PFSK-1 (cell line): ENCODE data around the gene PPCDC.

ENCODE experiments used
- POLR2AphosphoS5 ChIP-seq: IDR thresholded peaks from 2 replicates; pipeline ENCODE4 v1.6.1; 2012; ENCODE audit warnings: low read depth, mild to moderate bottlenecking, control low read depth, low read length, moderate library complexity
- SIN3A ChIP-seq: IDR thresholded peaks from 2 replicates; pipeline ENCODE4 v1.6.1; 2012; ENCODE audit warnings: mild to moderate bottlenecking, low read length, moderate library complexity, borderline replicate concordance; ENCODE audit not compliant: insufficient read depth
- TAF1 ChIP-seq: IDR thresholded peaks from 2 replicates; pipeline ENCODE4 v1.6.1; 2012; ENCODE audit warnings: low read length, control low read depth, borderline replicate concordance; ENCODE audit not compliant: insufficient read depth
- TF ChIP-seq, protein P1 (sequence below), 2 experiments: IDR thresholded peaks; 2 replicates each; pipeline versions ENCODE4 v1.6.1 to v1.8.0; 2011 to 2012; ENCODE audit warnings: low read depth in 2 of 2, low read length in 2 of 2, control low read depth in 1 of 2, inconsistent platforms in 1 of 2, mild to moderate bottlenecking in 1 of 2, moderate library complexity in 1 of 2; ENCODE audit not compliant: insufficient read depth in 1 of 2

GRCh38 chr15:75095594-75095993 is 72.2 kb downstream of the PPCDC start:
- no peak for TF ChIP-seq TAF1
- TF ChIP-seq POLR2AphosphoS5: no peak
- TF ChIP-seq, protein P1, sequence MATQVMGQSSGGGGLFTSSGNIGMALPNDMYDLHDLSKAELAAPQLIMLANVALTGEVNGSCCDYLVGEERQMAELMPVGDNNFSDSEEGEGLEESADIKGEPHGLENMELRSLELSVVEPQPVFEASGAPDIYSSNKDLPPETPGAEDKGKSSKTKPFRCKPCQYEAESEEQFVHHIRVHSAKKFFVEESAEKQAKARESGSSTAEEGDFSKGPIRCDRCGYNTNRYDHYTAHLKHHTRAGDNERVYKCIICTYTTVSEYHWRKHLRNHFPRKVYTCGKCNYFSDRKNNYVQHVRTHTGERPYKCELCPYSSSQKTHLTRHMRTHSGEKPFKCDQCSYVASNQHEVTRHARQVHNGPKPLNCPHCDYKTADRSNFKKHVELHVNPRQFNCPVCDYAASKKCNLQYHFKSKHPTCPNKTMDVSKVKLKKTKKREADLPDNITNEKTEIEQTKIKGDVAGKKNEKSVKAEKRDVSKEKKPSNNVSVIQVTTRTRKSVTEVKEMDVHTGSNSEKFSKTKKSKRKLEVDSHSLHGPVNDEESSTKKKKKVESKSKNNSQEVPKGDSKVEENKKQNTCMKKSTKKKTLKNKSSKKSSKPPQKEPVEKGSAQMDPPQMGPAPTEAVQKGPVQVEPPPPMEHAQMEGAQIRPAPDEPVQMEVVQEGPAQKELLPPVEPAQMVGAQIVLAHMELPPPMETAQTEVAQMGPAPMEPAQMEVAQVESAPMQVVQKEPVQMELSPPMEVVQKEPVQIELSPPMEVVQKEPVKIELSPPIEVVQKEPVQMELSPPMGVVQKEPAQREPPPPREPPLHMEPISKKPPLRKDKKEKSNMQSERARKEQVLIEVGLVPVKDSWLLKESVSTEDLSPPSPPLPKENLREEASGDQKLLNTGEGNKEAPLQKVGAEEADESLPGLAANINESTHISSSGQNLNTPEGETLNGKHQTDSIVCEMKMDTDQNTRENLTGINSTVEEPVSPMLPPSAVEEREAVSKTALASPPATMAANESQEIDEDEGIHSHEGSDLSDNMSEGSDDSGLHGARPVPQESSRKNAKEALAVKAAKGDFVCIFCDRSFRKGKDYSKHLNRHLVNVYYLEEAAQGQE (IDR thresholded peaks at IDR 0.05; ENCODE audit: insufficient read depth in 1 of 2, low read depth in 2 of 2, low read length in 2 of 2): no peak
- TF ChIP-seq SIN3A: no peak
